DND-41 (cell line): ENCODE results near the gene MAMDC2.

ENCODE experiments used
- ATAC-seq: fragments of 200-7000 bp; cut with Tn5 transposase; 3 replicates; pipeline ENCODE4 v1.9.1; 2021; ENCODE audit warnings: low read depth; ENCODE audit not compliant: insufficient read depth
- DNase-seq: peaks from one replicate; pipeline ENCODE4 v3.0.0-alpha.2; 2020
- H2AFZ ChIP-seq: 2 replicates; pipeline ENCODE4 v1.6.0; 2012; ENCODE audit warnings: low read depth, low read length
- H3K27ac ChIP-seq: 2 replicates; pipeline ENCODE4 v1.5.1; 2012; ENCODE audit warnings: low read length, inconsistent platforms
- H3K27me3 ChIP-seq: fragments of 200-600 bp; sonication (generic); 2 replicates; pipeline ENCODE4 v1.6.0; 2012; ENCODE audit warnings: low read length, mild to moderate bottlenecking, inconsistent platforms; ENCODE audit not compliant: insufficient read depth, poor library complexity
- H3K36me3 ChIP-seq: 2 replicates; pipeline ENCODE4 v1.5.1; 2012; ENCODE audit warnings: low read length, inconsistent platforms; ENCODE audit not compliant: insufficient read depth
- H3K4me1 ChIP-seq: 2 replicates; pipeline ENCODE4 v1.5.1; 2012; ENCODE audit warnings: mild to moderate bottlenecking, low read length; ENCODE audit not compliant: insufficient read depth
- H3K4me2 ChIP-seq: 2 replicates; pipeline ENCODE4 v1.6.0; 2012; ENCODE audit warnings: mild to moderate bottlenecking, moderate library complexity, low read length, inconsistent platforms; ENCODE audit not compliant: insufficient read depth
- H3K4me3 ChIP-seq, 2 experiments: fragments of 200-600 bp in 1 of 2; shearing (Covaris generic) in 1 of 2; 2 replicates each; pipeline ENCODE4 v1.5.1; 2012 to 2016; ENCODE audit warnings: inconsistent platforms in 2 of 2, low read length in 2 of 2, mild to moderate bottlenecking in 2 of 2, low read depth in 1 of 2, moderate library complexity in 1 of 2
- H3K79me2 ChIP-seq: 2 replicates; pipeline ENCODE4 v1.6.0; 2012; ENCODE audit warnings: low read length, inconsistent platforms; ENCODE audit not compliant: insufficient read depth
- H3K9ac ChIP-seq: 2 replicates; pipeline ENCODE4 v1.6.0; 2012; ENCODE audit warnings: low read depth, mild to moderate bottlenecking, inconsistent platforms, low read length, moderate library complexity
- H3K9me3 ChIP-seq: 2 replicates; pipeline ENCODE4 v1.5.1; 2012; ENCODE audit warnings: low read length, moderate library complexity, mild to moderate bottlenecking, inconsistent platforms; ENCODE audit not compliant: insufficient read depth, severe bottlenecking
- H4K20me1 ChIP-seq: 2 replicates; pipeline ENCODE4 v1.6.0; 2012; ENCODE audit warnings: low read length; ENCODE audit not compliant: insufficient read depth
- EZH2 ChIP-seq: IDR thresholded peaks from 3 replicates; pipeline ENCODE4 v1.6.1; 2012; ENCODE audit warnings: borderline replicate concordance, low read depth, mild to moderate bottlenecking, moderate library complexity, low read length, inconsistent platforms; ENCODE audit not compliant: severe bottlenecking
- TF ChIP-seq, protein P1 (sequence below): IDR thresholded peaks from 2 replicates; pipeline ENCODE4 v1.5.1; 2012; ENCODE audit warnings: borderline replicate concordance, low read length, moderate library complexity, mild to moderate bottlenecking; ENCODE audit not compliant: poor library complexity, severe bottlenecking; ENCODE audit errors: extremely low read depth

Gene MAMDC2, protein sequence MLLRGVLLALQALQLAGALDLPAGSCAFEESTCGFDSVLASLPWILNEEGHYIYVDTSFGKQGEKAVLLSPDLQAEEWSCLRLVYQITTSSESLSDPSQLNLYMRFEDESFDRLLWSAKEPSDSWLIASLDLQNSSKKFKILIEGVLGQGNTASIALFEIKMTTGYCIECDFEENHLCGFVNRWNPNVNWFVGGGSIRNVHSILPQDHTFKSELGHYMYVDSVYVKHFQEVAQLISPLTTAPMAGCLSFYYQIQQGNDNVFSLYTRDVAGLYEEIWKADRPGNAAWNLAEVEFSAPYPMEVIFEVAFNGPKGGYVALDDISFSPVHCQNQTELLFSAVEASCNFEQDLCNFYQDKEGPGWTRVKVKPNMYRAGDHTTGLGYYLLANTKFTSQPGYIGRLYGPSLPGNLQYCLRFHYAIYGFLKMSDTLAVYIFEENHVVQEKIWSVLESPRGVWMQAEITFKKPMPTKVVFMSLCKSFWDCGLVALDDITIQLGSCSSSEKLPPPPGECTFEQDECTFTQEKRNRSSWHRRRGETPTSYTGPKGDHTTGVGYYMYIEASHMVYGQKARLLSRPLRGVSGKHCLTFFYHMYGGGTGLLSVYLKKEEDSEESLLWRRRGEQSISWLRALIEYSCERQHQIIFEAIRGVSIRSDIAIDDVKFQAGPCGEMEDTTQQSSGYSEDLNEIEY

DNA sequence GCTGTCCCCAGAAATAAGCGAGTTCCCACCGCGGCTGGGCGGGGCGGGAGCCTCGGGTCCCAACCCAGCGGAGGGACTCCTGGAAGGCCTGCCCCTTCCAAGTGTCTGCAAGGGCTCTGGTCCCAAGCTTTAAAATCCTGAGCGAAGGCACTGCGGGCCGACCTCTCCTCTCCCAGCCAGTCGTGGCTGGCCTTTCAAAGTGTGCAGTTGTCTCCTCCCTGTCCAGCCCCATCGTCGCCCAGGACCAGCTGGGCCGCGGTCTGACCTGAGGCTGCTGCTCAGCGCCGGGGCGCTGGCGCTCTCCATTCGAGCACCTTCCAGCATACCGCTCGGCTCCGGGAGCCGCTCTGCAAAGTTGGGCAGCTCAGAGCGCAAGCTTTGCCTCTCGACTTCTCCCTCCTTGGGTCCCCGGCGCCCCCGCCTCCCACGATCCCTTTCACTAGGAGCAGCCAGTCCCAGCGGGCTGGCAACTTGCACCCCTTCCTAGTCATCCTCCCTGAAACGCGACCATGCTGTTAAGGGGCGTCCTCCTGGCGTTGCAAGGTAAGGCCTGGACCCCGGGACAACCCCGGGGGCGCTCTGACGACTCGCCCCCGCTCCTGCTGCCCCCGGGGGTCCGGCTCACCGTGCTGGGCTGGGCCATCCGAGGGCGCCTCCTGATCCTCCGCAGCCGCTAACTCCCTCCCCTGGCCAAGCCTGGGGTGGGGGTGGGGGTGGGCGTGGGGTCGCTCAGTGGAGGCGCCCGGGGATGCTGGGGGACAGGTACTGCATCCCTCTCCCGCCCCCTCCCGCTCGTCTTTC is at the start of gene MAMDC2:
MAMDC2 (plus strand) TSS at position 160 of the 801 bp plus-strand sequence; CDS start at position 510, 350 bp downstream.
- Histone ChIP-seq H3K4me1 (no peaks in the 10 kb centered on the region), H3K9me3 (no peaks in the 10 kb centered on the region), H3K27me3 (no peaks in the 10 kb centered on the region), H2AFZ (no peak within 1 kb of the TSS), H4K20me1 (no peaks in the 10 kb centered on the region), H3K4me3 (no peak within 1 kb of the TSS), H3K27ac (no peak within 1 kb of the TSS), H3K36me3 (no peaks in the 10 kb centered on the region), H3K9ac (no peak within 1 kb of the TSS), H3K79me2 (no peaks in the 10 kb centered on the region), H3K4me2 (no peak within 1 kb of the TSS)
- no peak for DNase-seq
- no peak for TF ChIP-seq EZH2
- TF ChIP-seq, protein P1, sequence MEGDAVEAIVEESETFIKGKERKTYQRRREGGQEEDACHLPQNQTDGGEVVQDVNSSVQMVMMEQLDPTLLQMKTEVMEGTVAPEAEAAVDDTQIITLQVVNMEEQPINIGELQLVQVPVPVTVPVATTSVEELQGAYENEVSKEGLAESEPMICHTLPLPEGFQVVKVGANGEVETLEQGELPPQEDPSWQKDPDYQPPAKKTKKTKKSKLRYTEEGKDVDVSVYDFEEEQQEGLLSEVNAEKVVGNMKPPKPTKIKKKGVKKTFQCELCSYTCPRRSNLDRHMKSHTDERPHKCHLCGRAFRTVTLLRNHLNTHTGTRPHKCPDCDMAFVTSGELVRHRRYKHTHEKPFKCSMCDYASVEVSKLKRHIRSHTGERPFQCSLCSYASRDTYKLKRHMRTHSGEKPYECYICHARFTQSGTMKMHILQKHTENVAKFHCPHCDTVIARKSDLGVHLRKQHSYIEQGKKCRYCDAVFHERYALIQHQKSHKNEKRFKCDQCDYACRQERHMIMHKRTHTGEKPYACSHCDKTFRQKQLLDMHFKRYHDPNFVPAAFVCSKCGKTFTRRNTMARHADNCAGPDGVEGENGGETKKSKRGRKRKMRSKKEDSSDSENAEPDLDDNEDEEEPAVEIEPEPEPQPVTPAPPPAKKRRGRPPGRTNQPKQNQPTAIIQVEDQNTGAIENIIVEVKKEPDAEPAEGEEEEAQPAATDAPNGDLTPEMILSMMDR: no peak
- no peak for ATAC-seq

DNA sequence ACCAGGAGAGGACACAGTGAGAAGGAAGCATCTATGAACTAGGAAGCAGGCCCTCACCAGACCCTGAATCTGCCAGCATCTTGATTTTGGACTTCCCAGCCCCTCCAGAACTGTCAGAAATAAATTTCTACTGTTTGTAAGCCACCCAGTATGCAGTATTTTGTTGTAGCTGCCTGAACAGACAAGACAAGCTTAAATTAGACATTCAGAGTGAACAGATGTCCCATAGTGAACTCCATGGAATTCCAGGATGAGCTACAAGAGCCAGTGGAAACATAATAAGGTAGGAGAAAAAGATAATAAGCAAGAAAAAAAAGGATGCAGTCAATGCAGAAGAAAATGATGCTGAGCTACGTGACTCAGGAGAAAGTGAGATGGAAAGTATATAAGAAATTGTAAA is 47.8 kb upstream of the MAMDC2 start:
- H2AFZ ChIP-seq: no peak overlapping the region
- no peak for TF ChIP-seq EZH2
- TF ChIP-seq, protein P1: no peak
- no peaks in the 10 kb centered on the region for H3K36me3 ChIP-seq
- no peaks in the 10 kb centered on the region for H4K20me1 ChIP-seq
- no peak overlapping the region for H3K4me2 ChIP-seq
- H3K27ac ChIP-seq: no peak overlapping the region
- H3K27me3 ChIP-seq: no peaks in the 10 kb centered on the region
- no peaks in the 10 kb centered on the region for H3K4me1 ChIP-seq
- DNase-seq (no peak), ATAC-seq (no peak)
- no peak overlapping the region for H3K9ac ChIP-seq
- H3K79me2 ChIP-seq: no peaks in the 10 kb centered on the region
- H3K9me3 ChIP-seq: no peaks in the 10 kb centered on the region
- H3K4me3 ChIP-seq: no peak overlapping the region

DNA sequence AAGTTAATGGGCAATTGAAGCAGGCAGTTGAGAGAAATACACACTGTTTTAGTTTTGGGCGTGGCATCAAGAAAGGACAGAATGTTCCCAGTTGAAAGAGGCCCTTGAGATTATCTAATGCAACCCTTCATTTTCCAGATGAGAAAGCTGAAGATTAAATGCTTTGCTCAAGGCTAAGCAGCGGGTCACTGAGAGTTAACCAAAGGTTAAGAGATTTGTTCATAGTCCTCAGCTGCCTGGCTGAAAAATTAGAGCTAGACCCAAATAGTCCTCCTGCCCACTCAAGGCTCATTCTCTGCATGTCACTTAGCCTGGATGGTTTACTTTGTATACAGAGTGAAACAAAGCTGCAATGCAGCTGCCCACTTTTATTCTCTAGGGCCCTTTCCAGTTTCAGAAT is 46.7 kb upstream of the MAMDC2 start:
- H3K9me3 ChIP-seq: no peaks in the 10 kb centered on the region
- no peak for TF ChIP-seq EZH2
- TF ChIP-seq, protein P1: no peak

More for the DNA sequence above, 46.7 kb upstream of the MAMDC2 start:
- H3K4me2 ChIP-seq: no peak overlapping the region
- H3K27me3 ChIP-seq: no peaks in the 10 kb centered on the region
- no peak overlapping the region for H3K9ac ChIP-seq
- H4K20me1 ChIP-seq: no peaks in the 10 kb centered on the region
- H3K36me3 ChIP-seq: no peaks in the 10 kb centered on the region
- H3K4me1 ChIP-seq: no peaks in the 10 kb centered on the region
- no peak overlapping the region for H2AFZ ChIP-seq
- no peaks in the 10 kb centered on the region for H3K79me2 ChIP-seq
- ATAC-seq (no peak), DNase-seq (no peak)
- H3K27ac ChIP-seq: no peak overlapping the region
- H3K4me3 ChIP-seq: no peak overlapping the region
